HUES6 (cell line): Measurements from ENCODE around the gene ACTMAP.
"Not testable (repeated sequence)": the region's sequence is repeated elsewhere in the genome, so short reads cannot be mapped to it uniquely, and the experiment has no call there.

Experiments used
- H3K27ac ChIP-seq: 2 replicates; pipeline ENCODE4 v1.7.0; 2013; ENCODE audit warnings: low read depth, mild to moderate bottlenecking, low read length, inconsistent platforms
- H3K27me3 ChIP-seq: 2 replicates; pipeline ENCODE4 v1.6.1; 2013; ENCODE audit warnings: low read length; ENCODE audit not compliant: control insufficient read depth, insufficient read depth
- H3K36me3 ChIP-seq: 2 replicates; pipeline ENCODE4 v1.6.1; 2013; ENCODE audit warnings: low read length; ENCODE audit not compliant: control insufficient read depth, insufficient read depth
- H3K4me1 ChIP-seq: 2 replicates; pipeline ENCODE4 v1.6.1; 2013; ENCODE audit warnings: low read length; ENCODE audit not compliant: control insufficient read depth, insufficient read depth
- H3K4me3 ChIP-seq: 2 replicates; pipeline ENCODE4 v1.5.1; 2013; ENCODE audit warnings: low read depth, low read length
- H3K9ac ChIP-seq: one replicate; pipeline ENCODE4 v1.6.1; 2013; ENCODE audit warnings: mild to moderate bottlenecking, low read length
- H3K9me3 ChIP-seq: 2 replicates; pipeline ENCODE4 v1.6.1; 2013; ENCODE audit warnings: low read depth, low read length; ENCODE audit not compliant: control insufficient read depth, insufficient read depth

ACTMAP gene

GRCh38 chr19:40774916-40775631, 24.8 kb upstream of the ACTMAP start, which contains the start of gene MIA:
TSS of gene MIA (plus strand) at chr19:40775521. CDS start at chr19:40775543, 22 bp downstream.
- Histone ChIP-seq H3K27me3 (no peaks in the 10 kb centered on the region), H3K36me3 (no peaks in the 10 kb centered on the region), H3K9ac (no peak within 1 kb of the TSS), H3K4me1 (peaks cover 12% of the 10 kb centered on the region), H3K27ac (no peak within 1 kb of the TSS), H3K4me3 (no peak within 1 kb of the TSS), H3K9me3 (peaks cover 7% of the 10 kb centered on the region; the same call in 1 of the 2 replicates)

- H3K4me3 ChIP-seq, H3K4me1 ChIP-seq, H3K27me3 ChIP-seq, H3K27ac ChIP-seq, H3K36me3 ChIP-seq, H3K9me3 ChIP-seq, H3K9ac ChIP-seq: not testable (repeated sequence)
Measured at GRCh38 chr19:40771101-40771862, 21.0 kb upstream of the ACTMAP start.

- Histone ChIP-seq H3K27me3 (no peaks in the 10 kb centered on the region), H3K36me3 (peaks cover 24% of the 10 kb centered on the region), H3K27ac (no peak overlapping the region), H3K4me3 (no peak overlapping the region), H3K9me3 (peaks cover 7% of the 10 kb centered on the region; the same call in 1 of the 2 replicates), H3K9ac (no peak overlapping the region), H3K4me1 (no peaks in the 10 kb centered on the region)
Measured at GRCh38 chr19:40768869-40769268, 18.6 kb upstream of the ACTMAP start.

GRCh38 chr19:40766385-40766784, 16.1 kb upstream of the ACTMAP start:
- H3K36me3 ChIP-seq = peaks cover 49% of the 10 kb centered on the region
- not testable (repeated sequence) for H3K4me1 ChIP-seq, H3K27ac ChIP-seq, H3K27me3 ChIP-seq, H3K9ac ChIP-seq, H3K4me3 ChIP-seq, H3K9me3 ChIP-seq

- Histone ChIP-seq H3K4me1 (no peaks in the 10 kb centered on the region), H3K27ac (no peak overlapping the region), H3K27me3 (no peaks in the 10 kb centered on the region), H3K36me3 (peaks cover 73% of the 10 kb centered on the region), H3K4me3 (no peak overlapping the region), H3K9ac (no peak overlapping the region), H3K9me3 (no peaks in the 10 kb centered on the region)
Measured at GRCh38 chr19:40763963-40764362, 13.7 kb upstream of the ACTMAP start.

- Histone ChIP-seq H3K4me3 (no peak overlapping the region), H3K27me3 (no peaks in the 10 kb centered on the region), H3K27ac (no peak overlapping the region), H3K9ac (no peak overlapping the region), H3K36me3 (peaks cover 77% of the 10 kb centered on the region), H3K4me1 (no peaks in the 10 kb centered on the region), H3K9me3 (no peaks in the 10 kb centered on the region)
Measured at GRCh38 chr19:40763526-40763925, 13.2 kb upstream of the ACTMAP start.

- Histone ChIP-seq H3K9me3 (no peaks in the 10 kb centered on the region), H3K27me3 (no peaks in the 10 kb centered on the region), H3K4me3 (no peak overlapping the region), H3K4me1 (no peaks in the 10 kb centered on the region), H3K27ac (no peak overlapping the region), H3K36me3 (peaks cover 83% of the 10 kb centered on the region), H3K9ac (no peak overlapping the region)
Measured at GRCh38 chr19:40762754-40763470, 12.6 kb upstream of the ACTMAP start.

GRCh38 chr19:40759352-40759751, 9.1 kb upstream of the ACTMAP start:
- H3K36me3 ChIP-seq = peaks cover 96% of the 10 kb centered on the region
- H3K27ac ChIP-seq = no peak overlapping the region
- no peaks in the 10 kb centered on the region for H3K27me3 ChIP-seq
- H3K4me1 ChIP-seq = peaks cover 4% of the 10 kb centered on the region; the same call in 1 of the 2 replicates
- H3K9ac ChIP-seq = no peak overlapping the region
- no peak overlapping the region for H3K4me3 ChIP-seq
- H3K9me3 ChIP-seq = no peaks in the 10 kb centered on the region

GRCh38 chr19:40758491-40758890, 8.2 kb upstream of the ACTMAP start:
- Histone ChIP-seq H3K4me1 (peaks cover 8% of the 10 kb centered on the region; the same call in 1 of the 2 replicates), H3K9me3 (no peaks in the 10 kb centered on the region), H3K27ac (no peak overlapping the region), H3K27me3 (no peaks in the 10 kb centered on the region), H3K9ac (no peak overlapping the region), H3K4me3 (no peak overlapping the region), H3K36me3 (peaks cover 92% of the 10 kb centered on the region)

- no peak overlapping the region for H3K4me3 ChIP-seq
- H3K4me1 ChIP-seq = peaks cover 12% of the 10 kb centered on the region; the same call in 1 of the 2 replicates
- H3K27me3 ChIP-seq = no peaks in the 10 kb centered on the region
- no peak overlapping the region for H3K9ac ChIP-seq
- no peak overlapping the region for H3K27ac ChIP-seq
- peaks cover 82% of the 10 kb centered on the region for H3K36me3 ChIP-seq
- H3K9me3 ChIP-seq = no peaks in the 10 kb centered on the region
Measured at GRCh38 chr19:40756502-40757110, 6.3 kb upstream of the ACTMAP start.
